ENCODE data around the gene ST6GALNAC6.
"Not testable (repeated sequence)": the region's sequence is repeated elsewhere in the genome, so short reads cannot be mapped to it uniquely, and the experiment has no call there.

The ST6GALNAC6 gene

DNA sequence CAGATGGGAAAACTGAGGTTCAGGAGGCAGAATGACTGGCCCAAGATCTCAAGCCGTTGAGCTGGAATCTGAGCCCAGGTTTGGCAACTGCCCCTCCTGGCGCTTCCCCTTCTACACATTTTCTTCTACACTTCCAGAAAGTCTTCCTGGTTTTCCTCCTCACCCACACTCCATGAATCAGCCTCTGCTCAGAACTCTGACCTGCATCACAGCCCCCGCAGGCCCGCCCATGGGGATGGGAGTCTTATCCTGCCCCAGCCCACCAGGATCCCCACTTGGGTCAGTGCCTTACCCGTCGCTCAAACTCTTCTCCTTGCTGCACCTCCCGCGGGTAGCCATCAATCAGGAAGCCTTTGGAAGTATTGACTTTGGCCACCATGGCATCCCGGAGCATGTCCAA lies 27.9 kb downstream of the ST6GALNAC6 start:
- DNase-seq = no peak

DNA sequence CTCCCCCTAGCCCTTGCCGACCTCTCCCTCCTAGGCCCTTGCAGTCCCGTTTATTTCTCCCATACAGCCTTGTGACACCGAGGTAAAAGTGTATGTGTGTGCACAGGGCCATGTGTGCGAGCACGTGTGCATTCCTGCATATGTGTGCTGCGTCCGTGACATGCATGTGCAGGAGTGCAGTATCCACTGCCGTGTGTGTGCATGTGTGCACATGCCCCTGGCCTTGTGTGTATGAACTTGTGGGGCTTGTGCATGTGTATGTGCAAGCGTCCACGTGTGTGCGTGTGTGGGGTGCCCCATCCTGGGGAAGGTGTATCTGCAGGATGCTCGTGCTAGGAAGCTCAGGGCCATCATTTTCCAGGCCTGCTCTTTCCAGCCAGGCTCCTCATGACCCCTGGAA lies 28.5 kb downstream of the ST6GALNAC6 start:
- no peak for DNase-seq

DNA sequence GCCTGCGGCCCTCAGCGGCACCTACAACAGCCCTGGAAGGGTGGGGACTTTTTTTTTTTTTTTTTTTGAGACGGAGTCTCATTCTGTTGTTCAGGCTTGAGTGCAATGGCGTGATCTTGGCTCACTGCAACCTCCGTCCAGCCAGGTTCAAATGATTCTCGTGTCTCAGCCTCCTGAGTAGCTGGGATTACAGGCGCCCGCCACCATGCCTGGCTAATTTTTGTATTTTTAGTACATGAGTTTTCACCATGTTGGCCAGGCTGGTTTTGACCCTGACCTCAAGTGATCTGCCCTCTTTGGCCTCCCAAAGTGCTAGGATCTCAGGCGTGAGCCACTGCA lies 29.3 kb downstream of the ST6GALNAC6 start:
- not testable (repeated sequence) for DNase-seq

DNA sequence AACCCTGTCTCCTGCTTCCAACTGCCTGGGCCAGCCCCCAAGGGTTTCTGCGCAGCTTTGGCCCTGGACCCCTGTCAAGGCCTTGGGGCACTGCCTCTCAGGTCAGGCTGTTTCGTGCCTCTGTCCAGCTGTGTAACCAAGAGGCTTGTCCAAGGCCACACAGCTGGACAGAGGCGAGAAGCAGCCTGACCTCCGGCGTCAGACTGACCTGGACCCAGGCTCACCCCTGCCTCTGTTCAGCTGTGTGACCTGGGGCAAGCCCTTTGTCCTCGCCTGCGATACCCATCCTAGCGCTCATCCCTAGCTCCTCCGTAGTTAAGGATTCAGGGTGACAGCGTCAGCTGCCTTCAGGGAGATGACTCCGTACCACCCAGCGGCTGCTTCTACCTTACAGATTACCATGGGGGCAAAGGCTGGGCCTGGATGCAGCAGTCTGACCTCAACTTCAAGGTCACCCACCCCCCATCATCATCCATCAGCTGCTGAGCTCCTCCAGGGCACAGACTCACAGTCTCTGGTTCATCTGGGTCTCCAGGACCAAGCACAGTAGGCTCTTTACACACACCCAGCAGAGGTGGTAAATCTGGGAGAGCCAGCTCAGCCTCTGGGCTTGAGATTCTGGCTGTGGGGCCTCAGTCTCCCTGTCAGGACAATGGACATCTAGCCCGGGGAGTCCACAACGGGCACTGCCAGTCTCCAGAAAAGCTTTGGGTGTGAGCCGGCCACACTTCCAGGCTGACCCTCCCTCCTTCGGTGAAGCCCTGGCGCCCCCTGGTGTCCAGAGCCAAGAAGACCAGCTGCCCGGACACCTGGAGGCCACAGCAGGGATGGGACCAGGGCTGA lies 29.9 kb downstream of the ST6GALNAC6 start:
- DNase-seq = no peak

DNA sequence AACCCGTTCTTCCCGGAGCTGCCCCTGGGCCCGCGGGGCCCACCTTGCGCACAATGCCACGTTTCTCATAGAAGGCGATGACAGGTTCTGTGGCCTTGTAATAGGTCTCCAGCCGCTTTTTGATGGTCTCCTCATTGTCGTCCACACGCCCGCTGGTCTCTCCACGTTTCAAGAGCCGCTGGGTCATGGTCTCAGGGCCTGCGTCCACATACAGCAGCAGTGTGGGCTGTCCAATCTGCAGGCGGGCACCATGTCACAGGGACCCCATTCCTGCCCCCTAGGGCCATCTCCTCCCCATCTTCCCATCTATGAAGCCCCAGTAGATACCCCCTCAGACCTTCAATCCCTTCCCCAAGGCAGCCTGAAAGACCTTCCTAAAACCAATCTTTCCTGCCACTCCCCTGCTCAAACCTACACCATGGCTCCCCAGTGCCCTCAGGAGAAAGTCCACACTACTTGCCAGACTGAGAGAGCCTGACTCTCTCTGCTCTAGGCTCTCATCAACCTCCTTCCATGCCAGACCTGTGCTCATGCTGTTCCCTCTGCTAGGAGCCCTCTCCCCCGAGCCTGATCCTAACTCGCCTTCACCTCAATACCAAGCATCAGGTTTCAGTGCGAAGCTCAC lies 31.0 kb downstream of the ST6GALNAC6 start:
- DNase-seq = no peak

DNA sequence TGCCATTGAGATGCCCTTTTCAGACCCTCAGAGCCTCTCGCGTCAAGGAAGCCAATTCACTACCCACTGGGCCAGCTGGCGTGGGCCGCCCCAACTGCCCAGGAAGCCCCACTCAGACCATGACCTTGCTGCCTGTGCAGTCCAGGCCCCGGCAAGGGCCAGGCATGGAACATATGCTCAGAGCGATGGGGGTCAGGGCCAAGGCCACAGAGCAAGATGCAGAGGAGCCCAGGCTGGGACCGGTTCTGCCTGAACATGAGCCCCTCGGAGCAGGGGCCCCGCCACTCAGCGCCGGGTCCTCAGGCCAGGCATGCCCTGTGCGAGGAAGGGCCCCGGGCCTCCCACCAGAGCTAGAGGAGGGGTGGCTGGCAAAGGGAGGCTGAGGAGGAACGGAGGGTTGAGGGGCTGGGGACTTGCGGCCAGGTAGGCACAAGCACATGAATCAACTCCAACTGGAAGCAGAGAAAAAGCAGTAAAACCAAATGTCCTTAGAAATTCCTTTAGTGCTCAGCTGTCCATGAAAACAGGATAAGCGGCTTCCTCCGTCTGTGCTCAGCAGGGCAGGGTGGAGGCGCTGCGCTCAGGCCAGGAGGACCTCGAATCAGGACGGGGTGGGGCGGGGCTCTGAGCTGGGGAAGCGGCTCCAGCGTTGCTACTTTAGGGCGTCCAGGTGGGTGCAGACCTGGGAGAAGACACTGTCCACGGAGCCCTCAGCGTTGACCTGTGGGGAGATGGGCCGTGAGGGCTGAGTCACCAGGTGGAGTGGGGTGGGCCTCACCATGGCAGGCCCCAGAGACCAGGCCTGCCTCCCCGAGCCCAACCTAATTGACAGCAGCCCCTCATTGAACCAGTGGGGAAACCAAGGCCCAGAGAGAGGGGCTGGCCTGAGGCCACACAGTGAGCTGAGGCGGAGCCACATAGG lies 31.8 kb downstream of the ST6GALNAC6 start:
- DNase-seq = no peak

DNA sequence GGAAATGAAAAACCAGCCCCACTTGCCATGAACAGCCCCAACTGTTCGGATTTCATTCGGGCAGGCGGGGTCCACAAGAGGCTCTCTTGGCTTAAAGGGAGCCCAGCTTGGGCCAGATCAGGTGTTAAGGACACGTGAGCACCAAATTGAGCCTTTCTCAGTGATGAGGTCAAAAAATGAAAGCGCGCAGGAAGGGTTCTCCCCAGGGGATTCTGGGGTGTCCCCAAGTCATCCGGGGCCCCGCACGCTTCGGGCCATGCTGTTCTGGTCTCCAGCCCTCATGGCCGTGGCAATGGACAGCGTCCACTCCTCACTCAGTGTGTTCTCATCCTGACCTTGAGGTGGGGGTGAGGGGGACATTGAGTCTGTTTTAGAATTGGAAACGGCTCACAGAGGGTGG lies 32.9 kb downstream of the ST6GALNAC6 start:
- DNase-seq = no peak

DNA sequence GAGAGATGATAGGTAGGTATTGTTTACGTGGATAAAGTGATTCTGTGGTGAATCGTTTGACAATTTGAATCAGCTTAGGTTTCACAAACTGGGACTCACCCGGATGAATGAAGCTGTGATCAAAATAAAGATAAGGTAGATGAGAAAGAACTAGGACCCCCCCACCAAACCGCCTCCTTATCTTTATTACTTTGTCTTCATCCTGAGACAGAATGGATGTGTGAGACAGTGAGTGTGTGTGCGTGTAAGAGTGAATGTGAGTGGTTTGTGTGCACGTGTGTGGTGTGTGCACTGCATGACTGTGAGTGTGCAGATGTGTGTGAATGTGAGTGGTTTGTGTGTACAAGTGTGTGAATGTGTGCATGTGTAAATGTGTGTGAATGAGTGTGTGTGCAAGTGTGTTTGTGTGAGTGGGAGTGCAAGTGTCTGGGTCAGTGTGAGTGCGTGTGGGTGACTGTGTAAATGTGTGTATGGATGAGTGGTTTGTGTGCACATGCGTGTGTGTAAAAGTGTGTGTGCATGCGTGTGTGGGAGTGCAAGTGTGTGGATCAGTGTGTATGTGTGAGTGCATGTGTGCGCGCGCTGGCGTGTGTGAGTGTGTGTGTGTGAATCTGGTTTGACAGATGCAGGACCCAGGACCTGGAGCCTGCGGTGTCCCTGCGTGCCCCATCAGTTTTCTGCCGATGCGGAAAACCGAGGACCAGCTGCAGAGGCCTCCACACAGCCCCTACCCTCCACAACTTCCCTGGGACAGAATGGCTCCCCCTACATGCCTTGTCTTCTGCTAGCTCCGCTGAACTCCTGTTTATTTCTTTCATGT lies 33.5 kb downstream of the ST6GALNAC6 start:
- DNase-seq = no peak

DNA sequence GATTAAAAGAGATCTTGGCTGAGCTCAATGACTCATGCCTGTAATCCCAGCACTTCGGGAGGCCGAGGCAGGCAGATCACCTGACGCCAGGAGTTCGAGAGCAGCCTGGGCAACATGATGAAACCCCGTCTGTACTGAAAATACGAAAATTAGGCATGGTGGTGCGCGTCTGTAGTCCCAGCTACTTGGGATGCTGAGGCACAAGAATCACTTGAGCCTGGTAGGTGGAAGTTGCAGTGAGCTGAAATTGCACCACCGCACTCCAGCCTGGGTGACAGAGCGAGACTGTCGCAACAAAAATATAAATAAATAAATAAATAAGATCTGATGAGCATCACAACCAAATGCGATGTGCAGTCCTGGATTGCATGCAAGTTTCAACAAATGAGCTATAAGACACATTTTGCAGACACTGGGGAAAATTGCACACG lies 36.2 kb downstream of the ST6GALNAC6 start:
- no peak for DNase-seq

DNA sequence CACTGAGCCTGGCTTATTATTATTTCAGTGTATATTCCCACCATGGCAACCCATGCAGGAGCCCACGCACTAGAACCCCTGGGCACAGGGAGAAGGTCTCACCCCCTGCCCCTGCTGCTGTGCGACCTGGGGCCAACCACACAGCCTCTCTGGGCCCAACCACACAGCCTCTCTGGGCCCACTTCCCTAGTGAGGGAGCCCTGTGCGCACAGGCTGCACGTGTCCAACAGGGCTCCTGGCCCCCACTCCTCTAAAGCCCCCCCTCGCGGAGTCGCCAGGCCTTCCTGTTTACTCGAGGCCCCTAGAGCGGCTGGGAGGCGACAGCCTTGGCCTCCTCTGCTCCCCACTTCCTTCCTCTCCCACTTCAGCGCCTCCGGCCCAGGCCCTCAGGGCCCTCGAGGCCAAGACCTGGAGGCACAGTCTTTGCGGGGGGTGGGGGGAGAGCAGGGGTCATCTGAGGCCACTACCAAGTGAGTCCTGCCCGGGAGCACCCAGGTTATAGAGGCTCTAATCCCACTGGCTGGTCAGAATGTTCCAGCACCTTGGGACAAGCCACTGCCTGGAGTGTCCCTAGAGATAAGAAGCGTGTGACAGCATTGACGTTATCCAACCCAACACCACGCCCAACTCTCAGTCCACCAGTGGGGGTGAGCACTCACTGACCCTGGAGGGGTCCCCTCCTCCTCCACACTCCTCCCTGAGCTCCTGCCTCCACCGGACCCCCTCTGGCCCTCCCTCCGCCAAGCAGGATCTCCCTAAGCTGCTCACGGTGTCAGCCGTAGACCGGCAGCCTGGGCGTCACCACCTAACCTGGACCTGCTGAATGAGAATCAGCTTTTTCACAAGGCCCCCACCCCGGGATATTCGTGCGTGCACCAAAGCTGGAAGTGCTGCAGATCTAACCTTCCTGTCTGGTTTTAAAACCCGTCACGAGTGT lies 37.1 kb downstream of the ST6GALNAC6 start:
- DNase-seq = no peak

DNA sequence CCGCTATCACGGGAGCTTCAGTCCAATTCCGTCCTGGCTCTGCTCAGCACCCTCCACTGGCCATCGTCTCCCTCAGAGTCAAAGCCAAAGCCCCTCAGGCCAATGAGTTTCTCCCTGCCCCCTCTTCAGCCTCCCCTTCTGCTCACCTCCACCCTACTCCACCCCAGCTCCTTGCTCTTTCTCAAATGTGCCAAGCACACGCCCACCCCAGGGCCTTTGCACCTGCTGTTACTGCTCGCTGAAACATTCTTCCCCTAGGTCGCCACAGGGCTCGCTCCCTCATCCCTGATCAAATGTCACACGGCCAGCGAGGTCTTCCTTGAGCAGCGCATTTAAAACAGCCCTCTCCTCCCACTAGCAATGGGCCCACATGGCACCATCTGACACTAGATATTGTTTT lies 38.6 kb downstream of the ST6GALNAC6 start:
- DNase-seq = no peak

DNA sequence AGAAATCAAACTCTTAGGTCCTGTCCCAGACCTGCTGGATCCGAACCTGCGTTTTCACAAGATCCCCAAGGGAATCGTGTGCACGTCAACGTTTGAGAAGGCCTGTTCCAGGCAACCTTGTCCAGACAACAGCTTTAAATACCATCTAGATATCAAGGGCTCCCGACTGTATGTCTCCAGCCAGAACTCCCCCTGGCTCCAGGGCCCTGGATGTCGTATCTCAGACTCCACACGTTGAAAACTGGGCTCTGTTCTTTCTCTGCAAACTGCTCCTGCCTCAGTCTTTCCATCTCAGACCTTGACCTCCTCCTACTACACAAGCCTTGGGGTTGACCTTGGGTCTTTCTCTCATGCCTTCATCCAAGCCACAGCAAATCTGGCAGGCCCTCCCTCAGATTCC lies 39.1 kb downstream of the ST6GALNAC6 start:
- no peak for DNase-seq

DNA sequence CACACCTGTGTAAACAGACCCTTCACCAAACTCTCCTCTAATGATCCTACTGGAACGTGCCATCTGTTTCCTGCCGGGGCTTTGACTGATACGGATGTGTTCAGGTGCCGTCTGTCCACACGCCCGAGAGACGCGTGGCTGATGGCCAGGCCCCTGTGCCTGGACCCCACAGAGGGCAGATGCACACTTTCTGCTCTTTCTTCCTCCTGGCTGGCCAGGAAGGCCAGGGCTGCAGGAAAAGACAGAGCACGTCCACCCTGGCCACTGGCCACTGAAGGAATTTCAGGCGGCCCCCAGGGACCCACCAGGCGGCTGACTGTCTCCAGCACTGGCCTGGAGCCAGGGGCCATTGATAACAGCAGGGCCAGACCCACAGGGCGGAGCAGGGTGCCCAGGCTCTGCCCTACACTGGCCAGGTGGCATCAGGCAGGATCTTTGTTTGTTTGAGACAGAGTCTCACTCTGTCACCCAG lies 41.3 kb downstream of the ST6GALNAC6 start:
- no peak for DNase-seq

DNA sequence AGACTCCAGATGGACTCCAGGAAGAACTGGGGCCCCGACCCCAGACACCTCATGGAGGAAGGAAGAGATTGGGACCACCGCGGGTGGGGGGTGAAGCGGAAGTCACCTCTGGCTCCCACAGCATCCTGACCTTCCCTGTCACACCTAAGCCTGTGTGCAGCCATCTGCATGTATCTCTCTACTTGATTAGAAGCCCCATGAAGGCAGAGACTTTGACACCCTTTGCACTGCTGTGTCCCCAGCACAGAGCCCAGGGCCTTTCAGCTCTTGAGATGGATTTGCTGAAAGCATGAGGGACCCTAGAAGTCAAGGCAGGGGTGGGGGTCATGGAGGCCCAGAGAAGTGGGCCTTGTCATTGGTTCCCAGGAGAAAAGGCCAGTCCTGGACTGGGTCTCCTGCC lies 42.1 kb downstream of the ST6GALNAC6 start:
- DNase-seq = no peak

DNA sequence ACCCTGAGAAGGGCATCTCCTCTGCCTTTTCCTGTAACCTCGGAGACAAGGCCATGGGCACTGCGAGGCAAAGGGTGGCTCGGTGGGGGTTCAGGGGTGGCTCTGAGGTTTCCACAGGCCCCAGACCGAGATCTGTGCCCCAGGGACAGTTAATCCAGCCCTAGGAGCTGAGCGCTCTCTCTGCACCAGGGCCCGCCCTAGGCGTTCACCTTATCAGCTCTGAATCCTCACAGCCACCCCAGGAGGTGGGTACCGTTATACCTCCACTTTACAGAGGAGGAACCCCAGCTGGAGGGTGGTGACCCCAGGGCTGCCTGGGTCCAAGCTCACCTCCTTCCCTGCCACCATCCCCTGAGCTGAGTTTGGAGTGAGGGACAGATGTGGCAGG lies 42.7 kb downstream of the ST6GALNAC6 start:
- DNase-seq = no peak

DNA sequence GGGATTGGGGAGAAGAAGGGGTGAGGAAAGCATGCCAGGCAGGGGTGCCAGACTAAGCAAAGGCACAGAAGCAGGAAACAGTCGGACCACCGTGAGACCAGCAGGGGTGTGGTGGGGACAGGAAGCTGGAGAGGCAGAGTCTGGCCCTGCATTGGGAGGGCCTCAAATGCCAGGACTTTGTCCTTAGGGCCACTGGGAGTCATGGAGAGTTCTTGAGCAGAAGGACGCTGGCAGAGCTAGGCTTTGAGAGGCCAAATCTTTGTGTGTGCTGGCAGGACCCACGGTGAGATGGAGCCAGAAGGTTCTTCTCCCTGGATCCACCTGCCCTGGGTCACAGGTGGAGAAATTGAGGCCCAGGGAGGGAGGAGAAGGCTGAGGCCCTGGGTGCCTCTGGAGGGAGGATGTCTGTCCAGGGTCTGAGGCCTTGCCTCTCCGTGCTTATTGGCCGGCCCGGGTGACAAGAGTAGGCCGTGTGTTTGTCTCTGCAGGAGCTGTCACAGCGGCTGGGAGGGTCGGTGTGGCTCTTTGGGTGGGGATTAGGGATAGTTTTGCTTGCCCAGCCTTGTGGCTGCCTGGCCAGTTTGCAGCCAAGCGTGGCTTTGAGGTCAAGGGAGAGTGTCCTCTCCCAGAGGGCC lies 43.2 kb downstream of the ST6GALNAC6 start:
- no peak for DNase-seq

DNA sequence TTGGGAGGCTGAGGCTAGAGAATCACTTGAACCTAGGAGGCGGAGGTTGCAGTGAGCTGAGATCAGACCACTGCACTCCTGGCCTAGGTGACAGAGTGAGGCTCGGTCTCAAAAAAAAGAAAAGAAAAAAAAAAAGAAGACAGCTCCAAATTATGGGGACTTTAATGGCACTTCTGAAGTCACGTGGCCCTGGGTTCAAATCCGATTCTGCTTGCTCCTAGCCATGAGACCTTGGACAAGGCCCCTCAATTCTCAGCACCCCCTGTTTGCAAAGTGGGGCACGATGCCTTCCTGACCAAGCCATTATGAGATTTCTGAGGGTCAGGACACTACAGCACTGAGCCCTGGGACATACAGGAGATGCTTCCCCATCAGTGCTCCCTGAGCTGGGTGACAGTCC lies 43.9 kb downstream of the ST6GALNAC6 start:
- DNase-seq = no peak

DNA sequence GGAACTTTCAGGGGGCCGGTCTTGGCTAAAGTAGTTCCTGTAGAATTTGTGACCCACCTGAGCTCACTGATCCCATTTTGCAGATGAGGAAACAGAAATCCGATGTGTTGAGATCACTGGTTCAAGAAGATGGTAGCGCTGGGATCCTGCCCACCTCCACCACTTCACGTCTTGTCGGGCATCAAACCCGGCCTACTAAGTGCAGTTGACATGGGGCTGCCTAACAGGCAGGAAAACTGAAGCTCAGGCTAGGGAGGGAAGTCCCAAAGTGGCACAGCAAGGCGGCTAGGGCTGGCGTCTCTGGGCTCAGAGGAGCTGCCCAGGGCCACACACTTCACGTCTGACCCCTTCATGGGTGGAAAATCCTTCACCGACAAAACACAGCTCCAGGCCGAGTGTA lies 44.4 kb downstream of the ST6GALNAC6 start:
- DNase-seq = no peak

DNA sequence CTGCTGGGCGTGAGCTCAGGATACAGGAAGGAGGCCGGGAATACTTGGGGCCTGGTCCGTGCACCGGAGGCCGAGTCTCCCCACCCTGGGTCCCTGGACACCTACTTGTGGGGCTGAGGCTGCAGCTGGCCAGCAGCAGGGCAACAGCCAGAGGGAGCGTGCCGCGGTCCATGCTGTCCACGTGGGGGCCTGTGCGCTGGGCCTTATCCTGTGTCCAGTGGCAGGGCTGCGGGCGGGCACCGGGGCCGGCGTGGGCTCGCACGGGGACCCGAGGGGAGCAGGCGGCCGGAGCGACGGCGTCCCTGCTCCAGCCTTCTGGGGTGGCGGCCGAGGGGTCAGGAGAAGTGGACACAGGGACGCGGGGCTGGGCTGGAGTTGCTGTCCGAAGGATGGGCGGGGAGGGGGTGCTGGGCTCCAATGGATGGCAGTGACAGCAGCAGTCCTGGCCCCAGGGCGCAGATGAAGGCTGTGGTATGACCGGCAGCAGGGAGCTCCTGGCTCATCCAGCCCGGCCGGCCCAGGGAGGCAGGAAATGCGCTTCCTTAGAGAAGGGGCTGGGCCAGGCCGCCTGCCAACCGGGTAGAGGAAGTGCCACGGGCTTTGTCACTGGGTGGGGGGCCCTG lies 45.1 kb downstream of the ST6GALNAC6 start, which contains the start of gene ENG:
Gene ENG, minus strand, starts transcription at position 475 of the 623 bp plus-strand sequence. Its CDS starts 303 bp downstream, at position 172.
- no peak for DNase-seq
